Activated CD8-positive, alpha-beta memory T cell treated with anti-CD3 and anti-CD28 coated beads for 36 hours (primary cell): ENCODE results near the gene PODXL2. TPM values are rescaled to one million over a fixed set of nuclear protein-coding genes. Genes with fewer than 3 reads are reported as not detected.

Experiments used
- total RNA-seq, 2 experiments: library from RNA; stranded (reverse); gene quantifications; one replicate each; pipeline ENCODE4 v1.2.3, GENCODE V29; 2021

PODXL2 gene
- total RNA-seq, 2 experiments from 2014 or later, result 1.5 to 1.7 TPM

Other genes starting within 250 kb of the PODXL2 start
- gene TPRA1, start 38.5 kb upstream of the PODXL2 start, total RNA-seq, result 10 to 100 TPM; 44.0 to 44.6 TPM
- 100 to 1,000 TPM; 297 to 303 TPM for gene MCM2, start 30.8 kb upstream of the PODXL2 start, total RNA-seq
- gene ABTB1, start 43.8 kb downstream of the PODXL2 start, total RNA-seq, result 10 to 100 TPM; 11.3 to 13.1 TPM
- gene MGLL, start 193.3 kb downstream of the PODXL2 start, total RNA-seq, result 1 to 10 TPM; 2.2 to 4.9 TPM